NB4 (cell line): Measurements from ENCODE around the gene C1QTNF7.

Experiments used
- DNase-seq: peaks from one replicate; pipeline ENCODE4 v3.0.0; 2010; ENCODE audit warnings: low read depth
- H3K4me3 ChIP-seq: one replicate; pipeline ENCODE4 v1.5.1; 2011; ENCODE audit warnings: mild to moderate bottlenecking, low read depth, low read length, moderate library complexity
- MYC ChIP-seq: IDR thresholded peaks from 2 replicates; pipeline ENCODE4 v1.6.1; 2011; ENCODE audit warnings: low read depth, low read length
- POLR2A ChIP-seq: IDR thresholded peaks from 2 replicates; pipeline ENCODE4 v1.6.1; 2011; ENCODE audit warnings: mild to moderate bottlenecking; ENCODE audit not compliant: insufficient read length; ENCODE audit errors: extremely low read depth
- TF ChIP-seq, protein P1 (sequence below): IDR thresholded peaks from 2 replicates; pipeline ENCODE4 v1.6.1; 2011; ENCODE audit warnings: low read depth, low read length
- TF ChIP-seq, protein P2 (sequence below): IDR thresholded peaks from one replicate; pipeline ENCODE4 v1.5.1; 2012; ENCODE audit warnings: low read depth, low read length

Gene C1QTNF7

DNA sequence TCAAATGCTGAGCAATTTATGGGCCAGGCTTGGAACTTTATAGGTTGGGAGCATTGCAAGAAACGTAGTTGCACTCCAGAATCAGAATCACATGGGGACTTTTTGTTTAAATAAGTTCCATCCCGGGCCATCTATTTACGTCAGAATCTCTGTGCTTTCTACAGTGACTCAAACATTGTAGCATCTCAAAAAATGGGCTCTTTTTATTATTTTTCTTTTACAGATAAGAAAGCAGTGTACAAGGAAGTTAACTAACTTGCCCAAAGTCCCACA is 52.0 kb downstream of the C1QTNF7 start:
- DNase-seq = no peak
- TF ChIP-seq, protein P1, sequence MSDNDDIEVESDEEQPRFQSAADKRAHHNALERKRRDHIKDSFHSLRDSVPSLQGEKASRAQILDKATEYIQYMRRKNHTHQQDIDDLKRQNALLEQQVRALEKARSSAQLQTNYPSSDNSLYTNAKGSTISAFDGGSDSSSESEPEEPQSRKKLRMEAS = no peak
- TF ChIP-seq, protein P2, sequence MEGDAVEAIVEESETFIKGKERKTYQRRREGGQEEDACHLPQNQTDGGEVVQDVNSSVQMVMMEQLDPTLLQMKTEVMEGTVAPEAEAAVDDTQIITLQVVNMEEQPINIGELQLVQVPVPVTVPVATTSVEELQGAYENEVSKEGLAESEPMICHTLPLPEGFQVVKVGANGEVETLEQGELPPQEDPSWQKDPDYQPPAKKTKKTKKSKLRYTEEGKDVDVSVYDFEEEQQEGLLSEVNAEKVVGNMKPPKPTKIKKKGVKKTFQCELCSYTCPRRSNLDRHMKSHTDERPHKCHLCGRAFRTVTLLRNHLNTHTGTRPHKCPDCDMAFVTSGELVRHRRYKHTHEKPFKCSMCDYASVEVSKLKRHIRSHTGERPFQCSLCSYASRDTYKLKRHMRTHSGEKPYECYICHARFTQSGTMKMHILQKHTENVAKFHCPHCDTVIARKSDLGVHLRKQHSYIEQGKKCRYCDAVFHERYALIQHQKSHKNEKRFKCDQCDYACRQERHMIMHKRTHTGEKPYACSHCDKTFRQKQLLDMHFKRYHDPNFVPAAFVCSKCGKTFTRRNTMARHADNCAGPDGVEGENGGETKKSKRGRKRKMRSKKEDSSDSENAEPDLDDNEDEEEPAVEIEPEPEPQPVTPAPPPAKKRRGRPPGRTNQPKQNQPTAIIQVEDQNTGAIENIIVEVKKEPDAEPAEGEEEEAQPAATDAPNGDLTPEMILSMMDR = no peak
- TF ChIP-seq POLR2A = no peak
- TF ChIP-seq MYC = no peak
- H3K4me3 ChIP-seq = no peak overlapping the region

DNA sequence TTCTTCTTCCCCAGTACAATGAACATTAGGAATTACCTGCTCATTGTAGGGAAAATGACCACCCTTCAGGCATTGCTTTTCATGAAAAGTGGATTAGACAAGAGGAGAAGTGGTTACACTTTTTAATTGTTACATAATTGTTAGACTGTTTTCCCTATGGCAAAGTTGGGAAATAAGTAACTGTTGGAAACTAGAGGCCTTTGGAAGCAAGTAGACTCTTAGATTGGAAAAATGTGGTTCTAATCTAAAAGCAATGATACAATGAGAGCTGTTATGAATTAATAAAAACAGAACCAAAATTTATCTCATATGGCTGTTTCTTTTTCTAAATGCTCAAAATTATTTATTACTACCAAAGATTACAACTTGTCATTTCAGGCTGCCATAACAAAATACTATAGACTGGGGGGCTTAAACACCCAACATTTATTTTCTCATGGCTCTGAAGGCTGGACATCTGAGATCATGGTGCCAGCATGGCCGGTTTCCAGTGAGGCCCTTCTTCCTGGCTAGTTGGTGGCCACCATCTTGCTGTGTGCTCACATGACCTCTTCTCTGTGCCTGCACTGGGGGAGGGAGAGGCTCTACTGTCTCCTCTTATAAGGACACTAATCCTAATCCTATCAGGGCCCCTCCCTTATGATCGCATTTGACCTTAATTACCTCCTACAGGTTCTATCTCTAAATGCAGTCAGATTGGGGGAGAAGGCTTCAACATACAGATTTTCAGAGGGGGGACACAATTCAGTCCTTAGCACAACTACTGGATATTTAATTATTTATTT is 54.3 kb downstream of the C1QTNF7 start:
- H3K4me3 ChIP-seq = no peak overlapping the region
- no peak for DNase-seq
- TF ChIP-seq, protein P2 = no peak

DNA sequence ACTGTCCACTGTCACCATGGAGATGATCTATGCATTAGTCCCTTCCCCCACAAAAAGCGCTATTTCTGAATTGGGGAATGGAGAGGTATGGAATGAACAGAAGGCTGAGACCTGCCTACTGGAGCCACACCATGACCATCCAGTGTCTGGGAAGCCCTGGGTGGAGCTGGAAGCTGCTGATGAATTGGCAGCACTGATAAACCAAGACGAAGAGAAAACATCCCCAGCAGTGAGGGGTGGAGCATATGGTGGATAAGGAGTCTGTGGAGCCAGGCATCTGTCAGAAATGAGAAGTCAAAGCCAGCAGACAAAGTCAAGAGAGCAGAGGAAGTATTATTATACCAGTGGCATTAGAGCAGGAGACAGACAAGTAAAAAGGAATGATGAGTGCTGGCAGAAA is 55.0 kb downstream of the C1QTNF7 start:
- H3K4me3 ChIP-seq = no peak overlapping the region
- no peak for DNase-seq
- TF ChIP-seq MYC = no peak
- TF ChIP-seq, protein P1 = no peak
- no peak for TF ChIP-seq POLR2A
- TF ChIP-seq, protein P2 = no peak

DNA sequence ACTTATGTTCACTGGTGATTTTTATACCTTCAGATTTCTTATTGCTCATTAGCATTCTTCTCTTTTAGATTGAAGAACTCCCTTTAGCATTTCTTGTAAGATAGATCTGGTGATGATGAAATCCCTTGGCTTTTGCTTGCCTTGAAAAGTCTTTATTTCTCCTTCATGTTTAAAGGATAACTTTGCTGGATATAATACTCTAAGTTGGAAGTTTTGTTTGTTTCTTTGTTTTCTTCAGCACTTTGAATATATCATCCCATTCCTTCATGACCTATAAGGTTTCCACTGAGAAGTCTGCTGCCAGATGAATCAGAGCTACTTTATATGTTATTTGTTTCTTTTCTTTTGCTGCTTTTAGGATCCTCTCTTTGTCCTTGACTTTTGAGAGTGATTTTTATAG is 60.3 kb downstream of the C1QTNF7 start:
- H3K4me3 ChIP-seq = no peak overlapping the region
- DNase-seq = no peak
- TF ChIP-seq POLR2A (no peak), MYC (no peak)
- TF ChIP-seq, protein P1 = no peak
- TF ChIP-seq, protein P2 = no peak

DNA sequence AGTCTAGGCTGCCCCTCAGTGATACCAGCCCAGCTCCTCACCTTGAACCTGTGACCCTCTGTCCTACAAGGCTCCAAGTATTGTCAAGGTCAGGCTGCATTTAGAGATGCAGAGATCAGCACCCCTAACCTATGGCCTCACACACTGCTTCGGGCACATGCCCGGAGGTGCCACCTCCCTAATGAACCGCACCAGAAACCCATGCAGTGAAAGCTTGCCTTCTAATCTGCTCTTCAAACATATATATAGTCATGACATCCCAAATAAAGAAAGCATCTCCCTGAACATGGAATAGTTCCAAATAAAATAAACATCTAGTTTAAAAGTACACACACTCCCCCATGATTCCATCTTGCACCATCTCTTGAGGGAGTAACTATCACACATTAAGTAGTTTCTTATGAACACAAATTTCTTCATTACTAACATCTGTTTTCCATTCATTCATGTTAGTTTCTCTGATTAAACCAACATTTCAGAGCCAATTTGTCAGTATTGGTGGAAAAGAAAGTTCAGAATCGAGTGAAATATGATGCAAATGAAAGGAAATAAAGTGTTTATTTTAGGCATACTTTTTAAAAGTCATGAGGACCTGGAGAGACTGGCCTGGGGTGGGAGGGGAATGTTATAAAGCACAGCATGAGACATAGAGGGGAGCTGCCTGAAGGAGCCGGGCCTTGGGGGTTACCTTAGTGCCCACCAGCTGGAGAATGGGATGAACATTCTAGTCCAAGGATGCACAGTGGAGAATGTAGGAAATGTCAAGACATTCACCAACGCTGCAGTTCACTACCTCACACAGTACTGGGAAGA is 61.0 kb downstream of the C1QTNF7 start:
- DNase-seq = no peak
- TF ChIP-seq, protein P2 = no peak
- TF ChIP-seq POLR2A (no peak), MYC (no peak)
- TF ChIP-seq, protein P1 = no peak
- no peak overlapping the region for H3K4me3 ChIP-seq

DNA sequence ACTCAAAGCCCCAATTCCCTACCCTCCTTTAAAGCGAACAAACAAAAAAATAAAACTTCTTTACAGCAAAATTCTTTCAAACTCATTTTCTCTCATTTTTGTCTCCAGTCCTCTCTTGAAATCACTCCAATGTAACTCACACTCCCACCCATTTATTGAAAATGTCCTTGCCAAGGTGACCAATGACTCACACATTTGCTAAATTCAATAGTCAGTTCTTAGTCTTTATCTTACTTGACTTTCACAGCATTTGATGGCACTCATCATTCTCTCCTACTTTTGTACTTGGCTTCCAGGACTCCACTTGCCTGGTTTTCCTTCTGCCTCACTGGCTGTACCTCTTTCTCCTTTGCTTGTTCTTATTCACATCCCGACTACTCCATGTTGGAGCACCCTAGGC is 61.7 kb downstream of the C1QTNF7 start:
- TF ChIP-seq, protein P2 = no peak
- TF ChIP-seq MYC (no peak), POLR2A (no peak)
- TF ChIP-seq, protein P1 = no peak
- no peak for DNase-seq
- H3K4me3 ChIP-seq = no peak overlapping the region
